Adipocyte (in vitro differentiated cells): ENCODE measurements around the gene EHMT1.

ENCODE experiments used
- DNase-seq: peaks from one replicate; pipeline ENCODE4 v3.0.0-alpha.2; 2015; ENCODE audit warnings: low read depth
- H3K27me3 ChIP-seq: replicated peaks from 2 replicates; pipeline ENCODE4 v1.7.0; 2013; ENCODE audit warnings: mild to moderate bottlenecking, low read length, moderate library complexity; ENCODE audit not compliant: control insufficient read depth, insufficient read depth
- H3K36me3 ChIP-seq: 2 replicates; pipeline ENCODE4 v1.7.0; 2013; ENCODE audit warnings: low read length, mild to moderate bottlenecking, moderate library complexity; ENCODE audit not compliant: control insufficient read depth, insufficient read depth, severe bottlenecking
- H3K4me1 ChIP-seq: 2 replicates; pipeline ENCODE4 v1.7.0; 2013; ENCODE audit warnings: mild to moderate bottlenecking, low read length, moderate library complexity; ENCODE audit not compliant: control insufficient read depth, insufficient read depth
- H3K4me3 ChIP-seq: 2 replicates; pipeline ENCODE4 v1.7.0; 2013; ENCODE audit warnings: mild to moderate bottlenecking, low read length, moderate library complexity
- H3K9ac ChIP-seq: 2 replicates; pipeline ENCODE4 v1.7.0; 2013; ENCODE audit warnings: mild to moderate bottlenecking, low read length, moderate library complexity
- H3K9me3 ChIP-seq: 2 replicates; pipeline ENCODE4 v1.7.0; 2013; ENCODE audit warnings: mild to moderate bottlenecking, low read length, moderate library complexity; ENCODE audit not compliant: control insufficient read depth

Gene EHMT1

DNA sequence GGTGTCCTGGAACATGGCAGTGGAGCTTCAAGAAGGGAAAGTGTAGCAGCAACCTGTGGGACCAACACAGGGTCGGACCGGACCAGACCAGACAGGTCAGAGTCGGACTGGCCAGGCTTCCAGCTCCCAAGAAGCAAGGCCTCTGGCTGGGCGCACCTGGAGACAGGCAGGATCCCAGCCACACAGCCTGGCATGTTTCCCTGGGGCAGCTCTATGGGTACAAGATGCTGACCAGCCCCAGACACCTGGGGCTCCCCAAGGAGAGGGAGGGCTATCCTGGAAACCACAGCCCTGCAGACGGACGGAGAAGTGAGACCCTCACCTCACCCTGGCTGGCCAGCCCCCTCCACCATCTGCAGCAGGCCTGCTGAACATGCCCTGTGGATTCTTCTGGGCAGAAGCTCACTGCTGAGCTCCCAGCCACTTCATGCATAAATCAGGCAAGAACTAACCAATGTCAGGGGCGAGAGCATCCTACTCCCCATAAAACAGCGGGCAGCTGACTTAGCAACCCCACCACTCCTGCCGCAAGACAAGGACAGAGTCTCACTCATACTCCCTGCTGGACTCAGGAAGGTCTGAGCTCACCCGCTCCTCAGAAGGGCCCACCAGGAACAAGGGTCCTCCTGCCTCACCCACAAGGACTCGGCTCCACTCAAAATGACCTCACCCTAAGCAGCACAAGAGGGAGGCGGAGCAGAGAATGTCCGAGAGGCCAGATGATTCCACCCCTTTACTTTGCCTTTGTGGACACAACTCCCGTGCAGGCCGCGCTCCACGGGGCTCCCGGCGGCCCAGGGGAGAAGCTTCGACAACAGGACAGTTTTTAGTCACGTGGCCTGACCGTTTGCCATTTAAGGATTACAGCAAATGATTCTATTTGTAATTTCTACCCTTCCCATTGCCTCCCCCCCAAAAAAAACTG is 37.2 kb upstream of the EHMT1 start:
- H3K9ac ChIP-seq, result no peak overlapping the region
- H3K9me3 ChIP-seq, result no peaks in the 10 kb centered on the region
- DNase-seq, result no peak
- H3K4me1 ChIP-seq, result peaks cover 17% of the 10 kb centered on the region
- H3K4me3 ChIP-seq, result no peak overlapping the region
- no peaks in the 10 kb centered on the region for H3K27me3 ChIP-seq
- peaks cover 42% of the 10 kb centered on the region for H3K36me3 ChIP-seq

DNA sequence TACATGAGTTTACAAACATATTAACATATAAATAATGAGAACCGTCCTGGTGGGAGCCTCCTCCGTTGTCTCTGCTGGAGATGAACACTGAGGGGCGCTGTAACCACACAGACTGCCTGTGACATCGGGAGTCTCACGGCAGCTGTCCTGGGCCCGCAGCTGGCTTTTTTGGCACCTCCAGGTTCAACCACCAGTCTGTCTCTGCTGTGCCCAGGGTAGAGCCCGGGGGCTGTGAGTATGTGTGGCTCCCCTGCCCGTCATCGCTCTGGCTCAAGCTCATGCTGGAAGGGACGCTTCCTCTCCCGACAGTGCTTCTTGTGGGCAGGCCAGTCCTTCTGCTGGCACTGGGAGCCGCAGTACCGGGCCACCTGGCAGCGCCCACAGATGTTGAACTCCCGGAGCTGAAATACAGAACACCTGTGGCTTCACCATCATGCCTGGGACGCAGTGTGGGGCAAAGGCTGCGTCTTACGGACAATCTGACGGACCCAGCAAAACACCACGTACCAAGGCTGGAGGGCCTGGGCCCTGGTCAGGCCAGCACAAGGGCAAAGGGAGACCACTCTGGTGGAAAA is 36.4 kb upstream of the EHMT1 start:
- Histone ChIP-seq H3K9ac (no peak overlapping the region), H3K9me3 (no peaks in the 10 kb centered on the region), H3K27me3 (no peaks in the 10 kb centered on the region), H3K4me1 (peaks cover 11% of the 10 kb centered on the region), H3K4me3 (no peak overlapping the region), H3K36me3 (peaks cover 50% of the 10 kb centered on the region)
- no peak for DNase-seq

GRCh38 chr9:137583347-137583746 is 35.5 kb upstream of the EHMT1 start:
- Histone ChIP-seq H3K36me3 (peaks cover 59% of the 10 kb centered on the region), H3K4me3 (no peak overlapping the region)

GRCh38 chr9:137583957-137584356 is 34.8 kb upstream of the EHMT1 start:
- Histone ChIP-seq H3K9me3 (no peaks in the 10 kb centered on the region), H3K36me3 (peaks cover 59% of the 10 kb centered on the region), H3K4me3 (no peak overlapping the region), H3K4me1 (peaks cover 9% of the 10 kb centered on the region), H3K27me3 (no peaks in the 10 kb centered on the region), H3K9ac (no peak overlapping the region)
- DNase-seq, result no peak

More at GRCh38 chr9:137583347-137583746, 35.5 kb upstream of the EHMT1 start:
- Histone ChIP-seq H3K9me3 (no peaks in the 10 kb centered on the region), H3K27me3 (no peaks in the 10 kb centered on the region), H3K9ac (peak overlapping the region; percentile 41), H3K4me1 (peaks cover 5% of the 10 kb centered on the region)
- no peak for DNase-seq

GRCh38 chr9:137586854-137587253 is 32.0 kb upstream of the EHMT1 start:
- Histone ChIP-seq H3K4me1 (peaks cover 13% of the 10 kb centered on the region), H3K36me3 (peaks cover 52% of the 10 kb centered on the region), H3K9ac (no peak overlapping the region), H3K9me3 (no peaks in the 10 kb centered on the region), H3K27me3 (no peaks in the 10 kb centered on the region), H3K4me3 (no peak overlapping the region)
- DNase-seq, result no peak

DNA sequence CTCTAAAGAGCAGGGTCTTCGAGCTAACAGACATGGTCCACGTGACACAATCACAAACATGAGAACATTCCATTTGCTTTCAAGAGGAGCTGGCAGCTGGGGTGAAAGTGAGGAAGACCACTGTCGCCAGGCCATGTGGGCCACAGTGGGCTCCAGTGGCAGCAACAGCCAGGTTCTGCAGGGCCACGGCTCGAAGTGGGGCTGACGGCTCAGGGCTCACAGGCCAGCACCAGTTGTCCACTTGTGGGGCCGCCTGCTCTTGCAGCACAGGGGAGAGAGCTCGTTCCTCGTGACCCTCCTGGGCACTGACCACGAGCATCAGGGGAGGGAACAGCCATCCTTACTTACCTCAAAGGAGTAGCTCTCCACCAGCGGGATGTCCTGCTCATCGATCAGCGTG is 30.5 kb upstream of the EHMT1 start:
- peaks cover 13% of the 10 kb centered on the region for H3K4me1 ChIP-seq
- H3K36me3 ChIP-seq, result peaks cover 37% of the 10 kb centered on the region
- H3K9me3 ChIP-seq, result no peaks in the 10 kb centered on the region
- DNase-seq, result no peak
- H3K9ac ChIP-seq, result peak overlapping the region; percentile 90
- no peaks in the 10 kb centered on the region for H3K27me3 ChIP-seq
- no peak overlapping the region for H3K4me3 ChIP-seq

GRCh38 chr9:137588891-137589290 is 29.9 kb upstream of the EHMT1 start:
- H3K9ac ChIP-seq, result peak overlapping the region; percentile 90
- H3K36me3 ChIP-seq, result peaks cover 34% of the 10 kb centered on the region
- DNase-seq, result peak; percentile 29
- no peaks in the 10 kb centered on the region for H3K27me3 ChIP-seq
- no peaks in the 10 kb centered on the region for H3K9me3 ChIP-seq
- peaks cover 13% of the 10 kb centered on the region for H3K4me1 ChIP-seq
- H3K4me3 ChIP-seq, result peak overlapping the region; percentile 88

- DNase-seq, result peak; percentile 56
Observed at GRCh38 chr9:137589441-137590122, 29.2 kb upstream of the EHMT1 start.

GRCh38 chr9:137590123-137590468 is 28.7 kb upstream of the EHMT1 start:
- peaks cover 30% of the 10 kb centered on the region for H3K36me3 ChIP-seq
- H3K9me3 ChIP-seq, result no peaks in the 10 kb centered on the region
- peak overlapping the region; percentile 88 for H3K4me3 ChIP-seq
- no peak for DNase-seq
- H3K27me3 ChIP-seq, result no peaks in the 10 kb centered on the region
- peaks cover 13% of the 10 kb centered on the region for H3K4me1 ChIP-seq
- H3K9ac ChIP-seq, result peak overlapping the region; percentile 90

More at GRCh38 chr9:137589441-137590122, 29.2 kb upstream of the EHMT1 start:
- Histone ChIP-seq H3K4me3 (peak overlapping the region; percentile 88), H3K27me3 (no peaks in the 10 kb centered on the region), H3K9me3 (no peaks in the 10 kb centered on the region), H3K36me3 (peaks cover 30% of the 10 kb centered on the region), H3K4me1 (peaks cover 13% of the 10 kb centered on the region), H3K9ac (peak overlapping the region; percentile 90)

DNA sequence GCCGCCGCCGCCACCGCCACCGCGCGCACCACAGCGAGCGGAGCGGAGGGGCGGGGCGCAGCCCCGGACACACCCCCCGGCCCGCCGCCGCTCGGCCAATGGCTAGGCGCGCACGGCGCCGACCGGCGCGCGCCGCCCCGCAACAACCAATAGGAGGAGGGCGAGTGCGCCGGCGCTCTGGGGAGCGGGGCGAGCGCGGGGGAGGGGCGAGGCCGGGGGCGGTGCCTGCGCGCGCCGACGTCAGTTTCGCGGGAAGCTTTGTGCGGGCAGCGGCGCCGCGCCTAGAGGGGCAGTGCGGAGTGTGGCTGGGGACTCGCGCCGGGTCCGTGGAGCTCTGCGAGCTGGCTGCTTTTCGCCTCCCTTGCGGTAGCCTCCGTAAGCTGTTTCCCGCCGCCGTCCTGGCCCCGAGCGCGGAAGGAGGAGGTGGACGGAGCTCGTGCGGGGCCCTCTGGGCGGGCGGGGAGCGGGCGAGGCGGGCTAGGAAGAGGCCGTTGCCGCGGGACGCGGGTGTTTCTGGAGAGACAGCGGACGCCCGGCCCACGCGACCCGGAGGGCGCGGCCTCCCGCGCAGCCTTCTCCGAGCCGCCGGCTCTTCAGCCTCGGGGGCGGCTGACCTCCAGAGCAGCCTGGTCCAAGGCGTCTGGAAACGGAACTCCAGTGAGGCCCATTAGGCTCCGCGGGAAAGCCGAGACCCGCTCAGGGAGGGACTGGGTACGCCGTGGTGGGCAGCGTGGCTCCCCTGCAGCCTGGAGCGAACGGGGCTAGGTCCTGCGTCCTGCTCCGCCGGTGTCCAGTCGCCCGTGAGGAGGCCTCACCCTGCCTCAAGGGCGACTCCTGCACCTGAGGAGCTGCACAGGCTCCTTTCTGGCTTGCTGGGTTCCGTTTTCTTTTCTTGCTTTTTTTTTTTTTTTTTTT is 28.1 kb upstream of the EHMT1 start, which contains the start of gene ZMYND19:
ZMYND19 (minus strand) TSS at position 44 of the 915 bp plus-strand sequence. CDS start 249 bp downstream, outside the sequence.
- peak; percentile 97 for DNase-seq

More for the DNA sequence above, 28.1 kb upstream of the EHMT1 start, which contains the start of gene ZMYND19:
- H3K4me3 ChIP-seq, result peak within 1 kb of the TSS; percentile 88
- peaks cover 26% of the 10 kb centered on the region for H3K36me3 ChIP-seq
- peaks cover 13% of the 10 kb centered on the region for H3K4me1 ChIP-seq
- H3K9ac ChIP-seq, result peak within 1 kb of the TSS; percentile 90
- no peaks in the 10 kb centered on the region for H3K9me3 ChIP-seq
- no peaks in the 10 kb centered on the region for H3K27me3 ChIP-seq
